H9 (cell line): ENCODE measurements around the gene GCK. TPM values are rescaled to one million over a fixed set of nuclear protein-coding genes. Genes with fewer than 3 reads are reported as not detected.
A peak's percentile ranks its signal among the peaks of the same experiment; 100 is the strongest.

ENCODE experiments used
- DNase-seq: peaks from one replicate; pipeline ENCODE4 v3.0.0-alpha.2; 2017
- H2AFZ ChIP-seq: one replicate; pipeline ENCODE4 v1.6.1; 2013; ENCODE audit warnings: mild to moderate bottlenecking, low read length, control low read depth, moderate library complexity
- H2AK5ac ChIP-seq: 2 replicates; pipeline ENCODE4 v1.6.1; 2013; ENCODE audit warnings: low read length, control low read depth, mixed read lengths; ENCODE audit not compliant: insufficient read length
- H2BK120ac ChIP-seq: one replicate; pipeline ENCODE4 v1.6.1; 2013; ENCODE audit warnings: low read depth, mild to moderate bottlenecking, low read length, control low read depth, inconsistent platforms; ENCODE audit not compliant: poor library complexity, severe bottlenecking
- H2BK12ac ChIP-seq: 2 replicates; pipeline ENCODE4 v1.6.1; 2013; ENCODE audit warnings: low read length, control low read depth, mixed read lengths, low read depth; ENCODE audit not compliant: insufficient read length
- H2BK15ac ChIP-seq: 2 replicates; pipeline ENCODE4 v1.6.1; 2013; ENCODE audit warnings: low read depth, low read length, control low read depth
- H2BK20ac ChIP-seq: one replicate; pipeline ENCODE4 v1.6.1; 2013; ENCODE audit warnings: low read depth, mild to moderate bottlenecking, low read length, control low read depth, inconsistent platforms; ENCODE audit not compliant: poor library complexity, severe bottlenecking
- H2BK5ac ChIP-seq: 2 replicates; pipeline ENCODE4 v1.6.1; 2013; ENCODE audit warnings: low read length, control low read depth, mixed read lengths; ENCODE audit not compliant: insufficient read length
- H3K14ac ChIP-seq: 2 replicates; pipeline ENCODE4 v1.6.1; 2013; ENCODE audit warnings: low read length, control low read depth; ENCODE audit not compliant: insufficient read depth
- H3K18ac ChIP-seq: 2 replicates; pipeline ENCODE4 v1.6.1; 2013; ENCODE audit warnings: low read depth, mild to moderate bottlenecking, mixed read lengths, low read length, control low read depth; ENCODE audit not compliant: insufficient read length
- H3K23ac ChIP-seq: 2 replicates; pipeline ENCODE4 v1.6.1; 2013; ENCODE audit warnings: low read length, control low read depth, mixed read lengths, low read depth; ENCODE audit not compliant: insufficient read length
- H3K23me2 ChIP-seq: 2 replicates; pipeline ENCODE4 v1.6.1; 2013; ENCODE audit warnings: low read depth, mild to moderate bottlenecking, mixed read lengths, low read length, control low read depth; ENCODE audit not compliant: insufficient read length, poor library complexity, severe bottlenecking
- H3K27ac ChIP-seq: 2 replicates; pipeline ENCODE4 v1.5.1; 2013; ENCODE audit warnings: low read length, control low read depth, mixed read lengths, low read depth; ENCODE audit not compliant: insufficient read length
- H3K27me3 ChIP-seq: 2 replicates; pipeline ENCODE4 v1.6.1; 2013; ENCODE audit warnings: low read length, control low read depth, inconsistent platforms; ENCODE audit not compliant: insufficient read depth
- H3K4ac ChIP-seq: 2 replicates; pipeline ENCODE4 v1.6.1; 2013; ENCODE audit warnings: low read depth, mild to moderate bottlenecking, control low read depth, inconsistent platforms, low read length, moderate library complexity
- H3K4me1 ChIP-seq: 2 replicates; pipeline ENCODE4 v1.6.1; 2013; ENCODE audit warnings: low read length, control low read depth, inconsistent platforms; ENCODE audit not compliant: insufficient read depth
- H3K4me2 ChIP-seq: 2 replicates; pipeline ENCODE4 v1.6.1; 2013; ENCODE audit warnings: low read length, control low read depth, mixed read lengths; ENCODE audit not compliant: insufficient read length, insufficient read depth
- H3K56ac ChIP-seq: 2 replicates; pipeline ENCODE4 v1.6.1; 2013; ENCODE audit warnings: low read depth, mild to moderate bottlenecking, mixed read lengths, low read length, control low read depth; ENCODE audit not compliant: insufficient read length
- H3K79me1 ChIP-seq: 2 replicates; pipeline ENCODE4 v1.6.1; 2013; ENCODE audit warnings: low read depth, mild to moderate bottlenecking, moderate library complexity, low read length, control low read depth, inconsistent platforms; ENCODE audit not compliant: insufficient read depth, poor library complexity, severe bottlenecking
- H3K79me2 ChIP-seq: 2 replicates; pipeline ENCODE4 v1.6.1; 2013; ENCODE audit warnings: low read length, control low read depth, inconsistent platforms; ENCODE audit not compliant: insufficient read depth
- H3K9ac ChIP-seq: 2 replicates; pipeline ENCODE4 v1.6.1; 2013; ENCODE audit warnings: low read length, control low read depth, mixed read lengths; ENCODE audit not compliant: insufficient read length; ENCODE audit errors: extremely low read depth
- H3K9me3 ChIP-seq: one replicate; pipeline ENCODE4 v1.6.1; 2013; ENCODE audit warnings: low read depth, low read length, inconsistent platforms; ENCODE audit not compliant: control insufficient read depth
- H3T11ph ChIP-seq: one replicate; pipeline ENCODE4 v1.6.1; 2013; ENCODE audit warnings: mild to moderate bottlenecking, low read length, control low read depth, inconsistent platforms
- H4K20me1 ChIP-seq: one replicate; pipeline ENCODE4 v1.6.1; 2013; ENCODE audit not compliant: control insufficient read depth, insufficient read length, insufficient read depth
- H4K5ac ChIP-seq: 2 replicates; pipeline ENCODE4 v1.6.1; 2013; ENCODE audit warnings: low read depth, mild to moderate bottlenecking, mixed read lengths, low read length, control low read depth; ENCODE audit not compliant: insufficient read length
- H4K8ac ChIP-seq: replicated peaks from 2 replicates; pipeline ENCODE4 v1.6.1; 2013; ENCODE audit warnings: low read length, control low read depth, mixed read lengths, low read depth; ENCODE audit not compliant: insufficient read length
- H4K91ac ChIP-seq: 2 replicates; pipeline ENCODE4 v1.6.1; 2013; ENCODE audit warnings: low read depth, mild to moderate bottlenecking, moderate library complexity, mixed read lengths, low read length, control low read depth; ENCODE audit not compliant: insufficient read length
- H3K27ac Mint-ChIP-seq, 3 experiments: 2 replicates in 2 of 3; 3 replicates in 1 of 3; pipeline ENCODE4 v1.8.0; 2020 to 2021; ENCODE audit warnings: mixed read lengths in 3 of 3, mild to moderate bottlenecking in 1 of 3, moderate library complexity in 1 of 3
- H3K27me3 Mint-ChIP-seq: 2 replicates; pipeline ENCODE4 v1.8.0; 2021; ENCODE audit warnings: low read depth, mild to moderate bottlenecking, moderate library complexity, mixed read lengths
- H3K36me3 Mint-ChIP-seq, 3 experiments: 2 replicates in 2 of 3; 3 replicates in 1 of 3; pipeline ENCODE4 v1.8.0; 2020 to 2021; ENCODE audit warnings: low read depth in 3 of 3, mixed read lengths in 3 of 3; ENCODE audit not compliant: insufficient read depth in 1 of 3
- H3K4me1 Mint-ChIP-seq, 2 experiments: 2 replicates each; pipeline ENCODE4 v1.8.0; 2020; ENCODE audit warnings: mixed read lengths in 2 of 2
- H3K4me3 Mint-ChIP-seq, 2 experiments: 2 replicates in 1 of 2; 3 replicates in 1 of 2; pipeline ENCODE4 v1.8.0; 2020 to 2021; ENCODE audit warnings: mild to moderate bottlenecking in 2 of 2, mixed read lengths in 2 of 2, moderate library complexity in 1 of 2
- H3K9me3 Mint-ChIP-seq, 2 experiments: 2 replicates in 1 of 2; 3 replicates in 1 of 2; pipeline ENCODE4 v1.8.0; 2020; ENCODE audit warnings: mild to moderate bottlenecking in 2 of 2, mixed read lengths in 2 of 2, moderate library complexity in 1 of 2
- CTCF ChIP-seq: fragments of 200-600 bp; sonication (generic); conservative IDR thresholded peaks from 3 replicates; pipeline ENCODE4 v1.8.0; 2021; ENCODE audit warnings: antibody characterized with exemption, mild to moderate bottlenecking
- WGBS: extraction: QIAGEN DNeasy Blood & Tissue Kit; methylation state at CpG from one replicate; pipeline ENCODE4 v1.1.7; 2013; ENCODE audit warnings: missing lambda C conversion rate, low lambda C conversion rate, mixed read lengths; ENCODE audit not compliant: insufficient read length; ENCODE audit errors: extremely low coverage; 5-methylcytosine and 5-hydroxymethylcytosine counted together
- total RNA-seq: library from RNA; stranded (reverse); gene quantifications from 2 replicates; pipeline ENCODE4 v1.2.1, GENCODE V29; 2021

Gene GCK
- total RNA-seq, 1 experiment from 2014 or later = 0.98 TPM

GRCh38 chr7:44105832-44106231 lies 83.4 kb downstream of the GCK start:
- H3T11ph ChIP-seq = no peak overlapping the region
- H3K14ac ChIP-seq = no peak overlapping the region
- H2AFZ ChIP-seq = no peak overlapping the region
- Mint-ChIP-seq H3K9me3 (no peaks in the 10 kb centered on the region), H3K4me3 (peak overlapping the region; percentile 74 to 85), H3K4me1 (peaks cover 11 to 15% of the 10 kb centered on the region in 2 experiments), H3K27me3 (peaks cover 30% of the 10 kb centered on the region), H3K36me3 (peaks cover 2 to 13% (median 11%) of the 10 kb centered on the region in 3 experiments; a peak in 5 of 7 replicates), H3K27ac (peak overlapping the region in 1 of 3 experiments; percentile 36; a peak in 1 of 7 replicates)
- H3K4me2 ChIP-seq = no peak overlapping the region
- no peak overlapping the region for H3K18ac ChIP-seq
- no peak overlapping the region for H4K8ac ChIP-seq
- H3K9me3 ChIP-seq = no peaks in the 10 kb centered on the region
- H2BK5ac ChIP-seq = no peak overlapping the region
- H4K5ac ChIP-seq = no peak overlapping the region
- no peak overlapping the region for H3K56ac ChIP-seq
- no peak overlapping the region for H3K27ac ChIP-seq
- no peaks in the 10 kb centered on the region; the same call in 1 of the 2 replicates for H3K4me1 ChIP-seq
- H2BK20ac ChIP-seq = no peak overlapping the region
- no peak for TF ChIP-seq CTCF
- H3K79me1 ChIP-seq = no peaks in the 10 kb centered on the region
- no peak overlapping the region for H2BK15ac ChIP-seq
- no peak overlapping the region for H3K4ac ChIP-seq
- no peak for DNase-seq
- no peak overlapping the region for H3K23ac ChIP-seq
- no peak overlapping the region for H2BK12ac ChIP-seq
- H3K9ac ChIP-seq = no peak overlapping the region
- H3K79me2 ChIP-seq = no peaks in the 10 kb centered on the region
- no peak overlapping the region for H2BK120ac ChIP-seq
- WGBS = no CpG with 5 or more reads among the region's 2 CpGs
- no peaks in the 10 kb centered on the region for H4K20me1 ChIP-seq
- H3K23me2 ChIP-seq = peaks cover 10% of the 10 kb centered on the region
- H4K91ac ChIP-seq = no peak overlapping the region
- H2AK5ac ChIP-seq = no peak overlapping the region
- H3K27me3 ChIP-seq = no peaks in the 10 kb centered on the region; the same call in 1 of the 2 replicates
